IMR-90 (cell line): ENCODE results near the gene GRK2. TPM values are rescaled to one million over a fixed set of nuclear protein-coding genes. Genes with fewer than 3 reads are reported as not detected.

Source experiments
- ATAC-seq: fragments of 200-7000 bp; cut with Tn5 transposase; 2 replicates; pipeline ENCODE4 v1.9.1; 2020; ENCODE audit warnings: low read depth, mild to moderate bottlenecking, moderate library complexity
- BruUV-seq: library from RNA; stranded (reverse); fragments of 400-500 nt; replicated peaks from 2 replicates; lab custom pipeline; 2021; lab: Mats Ljungman, UMichigan
- CTCF ChIA-PET: fragments of 300-600 bp; formaldehyde crosslinking; extraction: SDS; loops from one replicate; lab custom pipeline; 2021; ENCODE audit warnings: antibody characterized with exemption; lab: Yijun Ruan, JAX
- POLR2A ChIA-PET: fragments of 300-600 bp; sonication (Branson Sonifier 250); formaldehyde crosslinking; loops from one replicate; lab custom pipeline; 2022; ENCODE audit warnings: antibody characterized with exemption; ENCODE audit not compliant: unreplicated experiment; lab: Charles Lee
- DNase-seq: peaks from one replicate; pipeline ENCODE4 v3.0.0; 2013
- H2AFZ ChIP-seq: replicated peaks from 2 replicates; pipeline ENCODE3; 2013; ENCODE audit warnings: low read length, mild to moderate bottlenecking; ENCODE audit not compliant: poor library complexity
- H2AK5ac ChIP-seq: 2 replicates; pipeline ENCODE4 v1.6.1; 2013; ENCODE audit warnings: low read depth, low read length, inconsistent platforms
- H2AK9ac ChIP-seq: replicated peaks from 2 replicates; pipeline ENCODE3; 2013; ENCODE audit warnings: mild to moderate bottlenecking, low read depth, low read length, moderate library complexity; ENCODE audit not compliant: poor library complexity
- H2BK120ac ChIP-seq: 2 replicates; pipeline ENCODE4 v1.6.1; 2013; ENCODE audit warnings: low read depth, low read length, inconsistent platforms
- H2BK15ac ChIP-seq: 3 replicates; pipeline ENCODE4 v1.6.1; 2013; ENCODE audit warnings: low read depth, low read length, inconsistent platforms
- H2BK20ac ChIP-seq: 2 replicates; pipeline ENCODE4 v1.6.1; 2013; ENCODE audit warnings: low read depth, mild to moderate bottlenecking, inconsistent platforms, low read length, moderate library complexity
- H2BK5ac ChIP-seq: 2 replicates; pipeline ENCODE4 v1.6.1; 2013; ENCODE audit warnings: mild to moderate bottlenecking, low read depth, low read length, inconsistent platforms; ENCODE audit not compliant: poor library complexity, severe bottlenecking
- H3K14ac ChIP-seq: replicated peaks from 2 replicates; pipeline ENCODE4 v1.6.1; 2013; ENCODE audit warnings: low read depth, low read length, inconsistent platforms
- H3K18ac ChIP-seq: 2 replicates; pipeline ENCODE4 v1.6.1; 2013; ENCODE audit warnings: low read depth, low read length, control low read depth
- H3K23ac ChIP-seq: 2 replicates; pipeline ENCODE4 v1.6.1; 2013; ENCODE audit warnings: low read depth, low read length, inconsistent platforms
- H3K27ac ChIP-seq: 2 replicates; pipeline ENCODE4 v1.5.1; 2013; ENCODE audit warnings: mild to moderate bottlenecking, control low read depth, low read length; ENCODE audit not compliant: insufficient read depth
- H3K27me3 ChIP-seq: 2 replicates; pipeline ENCODE4 v1.6.1; 2013; ENCODE audit warnings: low read length; ENCODE audit not compliant: control insufficient read depth, insufficient read depth
- H3K36me3 ChIP-seq: 2 replicates; pipeline ENCODE4 v1.6.1; 2013; ENCODE audit warnings: low read length, mixed read lengths; ENCODE audit not compliant: control insufficient read depth, insufficient read depth
- H3K4ac ChIP-seq: 2 replicates; pipeline ENCODE4 v1.6.1; 2013; ENCODE audit warnings: low read depth, low read length, inconsistent platforms
- H3K4me1 ChIP-seq: 2 replicates; pipeline ENCODE4 v1.6.1; 2013; ENCODE audit warnings: low read length, mixed read lengths; ENCODE audit not compliant: control insufficient read depth, insufficient read depth
- H3K4me2 ChIP-seq: 2 replicates; pipeline ENCODE4 v1.6.1; 2013; ENCODE audit warnings: low read depth, mild to moderate bottlenecking, control low read depth, low read length, moderate library complexity
- H3K4me3 ChIP-seq: 2 replicates; pipeline ENCODE4 v1.5.1; 2013; ENCODE audit warnings: low read depth, mild to moderate bottlenecking, control low read depth, low read length, moderate library complexity; ENCODE audit not compliant: insufficient read depth
- H3K56ac ChIP-seq: 2 replicates; pipeline ENCODE4 v1.6.1; 2013; ENCODE audit warnings: low read length, inconsistent platforms; ENCODE audit not compliant: insufficient read depth; ENCODE audit errors: extremely low read depth
- H3K79me1 ChIP-seq, 2 experiments: 2 replicates each; pipeline ENCODE4 v1.6.1; 2013; ENCODE audit warnings: low read length in 2 of 2, inconsistent platforms in 1 of 2, low read depth in 1 of 2
- H3K9ac ChIP-seq: 2 replicates; pipeline ENCODE4 v1.6.1; 2013; ENCODE audit warnings: low read depth, low read length, control low read depth
- H3K9me1 ChIP-seq: 2 replicates; pipeline ENCODE4 v1.6.1; 2013; ENCODE audit warnings: low read length, inconsistent platforms; ENCODE audit not compliant: insufficient read depth
- H3K9me3 ChIP-seq: 2 replicates; pipeline ENCODE4 v1.6.1; 2013; ENCODE audit warnings: low read length; ENCODE audit not compliant: control insufficient read depth, insufficient read depth
- H4K20me1 ChIP-seq: 2 replicates; pipeline ENCODE4 v1.6.1; 2013; ENCODE audit warnings: low read length, inconsistent platforms; ENCODE audit not compliant: insufficient read depth
- H4K5ac ChIP-seq: 2 replicates; pipeline ENCODE4 v1.6.1; 2013; ENCODE audit warnings: mild to moderate bottlenecking, low read depth, low read length, control low read depth
- H4K8ac ChIP-seq, 2 experiments: 2 replicates each; pipeline ENCODE4 v1.6.1; 2013; ENCODE audit warnings: low read depth in 2 of 2, low read length in 2 of 2, control low read depth in 1 of 2, inconsistent platforms in 1 of 2
- H4K91ac ChIP-seq: 2 replicates; pipeline ENCODE4 v1.6.1; 2013; ENCODE audit warnings: low read depth, low read length, inconsistent platforms; ENCODE audit not compliant: insufficient read depth
- CHD1 ChIP-seq: IDR thresholded peaks from 2 replicates; pipeline ENCODE4 v1.6.1; 2012; ENCODE audit warnings: low read depth, low read length, improper control_type of control experiment
- FOS ChIP-seq: fragments of 150-350 bp; IDR thresholded peaks from 2 replicates; pipeline ENCODE4 v1.6.1; 2016; ENCODE audit warnings: low read depth, low read length
- MAZ ChIP-seq: IDR thresholded peaks from 2 replicates; pipeline ENCODE4 v1.6.1; 2012; ENCODE audit warnings: low read depth, mild to moderate bottlenecking, low read length, improper control_type of control experiment, moderate library complexity, borderline replicate concordance
- MXI1 ChIP-seq: IDR thresholded peaks from 2 replicates; pipeline ENCODE4 v1.6.1; 2012; ENCODE audit warnings: low read depth, mild to moderate bottlenecking, low read length, moderate library complexity, borderline replicate concordance
- POLR2A ChIP-seq: IDR thresholded peaks from 2 replicates; pipeline ENCODE4 v1.6.1; 2012; ENCODE audit warnings: mild to moderate bottlenecking, low read depth, low read length
- RAD21 ChIP-seq: IDR thresholded peaks from 2 replicates; pipeline ENCODE4 v1.6.1; 2012; ENCODE audit warnings: low read length, improper control_type of control experiment
- RFX5 ChIP-seq: IDR thresholded peaks from 2 replicates; pipeline ENCODE4 v1.8.0; 2012; ENCODE audit warnings: low read depth, mild to moderate bottlenecking, low read length, moderate library complexity
- SMC3 ChIP-seq: fragments of 150-350 bp; IDR thresholded peaks from 2 replicates; pipeline ENCODE4 v1.6.1; 2016; ENCODE audit warnings: low read depth, mild to moderate bottlenecking, antibody characterized with exemption, low read length, moderate library complexity
- USF2 ChIP-seq: fragments of 150-350 bp; IDR thresholded peaks from 2 replicates; pipeline ENCODE4 v1.6.1; 2017; ENCODE audit warnings: mild to moderate bottlenecking, antibody characterized with exemption, low read length, low read depth
- WGBS, 2 experiments: methylation state at CpG; one replicate each; pipeline versions ENCODE4 v1.1.5 to v1.1.7; 2013; ENCODE audit warnings: missing lambda C conversion rate in 2 of 2; ENCODE audit not compliant: insufficient read length in 1 of 2; ENCODE audit errors: extremely low coverage in 2 of 2; 5-methylcytosine and 5-hydroxymethylcytosine counted together
- dilution Hi-C: fragments of 300-500 bp; cut with HindIII; formaldehyde crosslinking; loops from one replicate; pipeline ENCODE4 v1.14.3; 2018; ENCODE audit warnings: low sequenced_read_pairs; ENCODE audit not compliant: unreplicated experiment
- in situ Hi-C: fragments of 300-500 bp; cut with MboI; formaldehyde crosslinking; loops from 3 replicates; pipeline ENCODE4 v1.14.3; 2019; ENCODE audit warnings: low sequenced_read_pairs, inconsistent platforms, mixed read lengths
- intact Hi-C: fragments of 100-400 bp; cut with micrococcal nuclease; formaldehyde crosslinking; loops from 2 replicates; pipeline ENCODE4 v1.10.0; 2022
- polyA plus RNA-seq, 3 experiments: library from polyadenylated mRNA; depleted of rRNA; stranded (reverse); fragments of >200 nt; gene quantifications; 2 replicates each; pipeline ENCODE4 v1.2.3, GENCODE V29; 2012; ENCODE audit warnings: low replicate concordance in 1 of 3
- total RNA-seq: library from RNA; depleted of rRNA; stranded (reverse); fragments of >200 nt; gene quantifications from 2 replicates; pipeline ENCODE4 v1.2.3, GENCODE V29; 2012

The GRK2 gene
- total and polyA plus RNA-seq, 2 of the 4 experiments (the other 2 are of a cell fraction): 26.7 to 41.8 TPM

GRCh38 chr11:67240576-67241389, 25.5 kb upstream of the GRK2 start:
- intact Hi-C loops: loop anchor here (5.0 kb wide), 1 partner anchor 158 kb away; no protein-coding TSS in a partner anchor
- peak overlapping the region; percentile 87 for H4K91ac ChIP-seq
- ATAC-seq: peak; percentile 24
- peak overlapping the region; percentile 98 for H2AK9ac ChIP-seq
- peak overlapping the region; percentile 97 for H3K56ac ChIP-seq
- TF ChIP-seq POLR2A: peak; percentile 68; the same call in 1 of the 2 replicates
- TF ChIP-seq MXI1: peak; percentile 96
- no peak for TF ChIP-seq RAD21
- no peak for TF ChIP-seq SMC3
- no peak for TF ChIP-seq RFX5
- TF ChIP-seq MAZ: peak; percentile 46; the same call in 1 of the 2 replicates
- TF ChIP-seq USF2: peak; percentile 84
- no peak for TF ChIP-seq CHD1
- no peak for TF ChIP-seq FOS
- peak overlapping the region; percentile 16; the same call in 2 of the 3 replicates for H2BK15ac ChIP-seq
- in situ Hi-C loops: no loop called here
- peak overlapping the region; percentile 96 for H3K4me2 ChIP-seq
- peak overlapping the region; percentile 90 for H3K27ac ChIP-seq
- H3K23ac ChIP-seq: peak overlapping the region; percentile 99
- H4K5ac ChIP-seq: peak overlapping the region; percentile 54
- H3K4me3 ChIP-seq: peak overlapping the region; percentile 67
- no TSS peak for BruUV-seq
- H2BK5ac ChIP-seq: peak overlapping the region; percentile 93
- peak overlapping the region; percentile 4; the same call in 1 of the 2 replicates for H2BK20ac ChIP-seq
- peaks cover 13% of the 10 kb centered on the region for H3K9me1 ChIP-seq
- WGBS, 2 experiments: no CpG with 5 or more reads among the region's 16 CpGs
- peak; percentile 75 for DNase-seq
- peak overlapping the region; percentile 55; the same call in 1 of the 2 replicates for H3K18ac ChIP-seq
- H3K4ac ChIP-seq: peak overlapping the region; percentile 94
- H2AFZ ChIP-seq: peak overlapping the region; percentile 72
- H2AK5ac ChIP-seq: peak overlapping the region; percentile 94
- peak overlapping the region; percentile 97 for H3K14ac ChIP-seq
- H4K8ac ChIP-seq: peak overlapping the region; percentile 26 to 82; a peak in 3 of 4 replicates
- H3K27me3 ChIP-seq: no peaks in the 10 kb centered on the region
- dilution Hi-C loops: no loop called here
- no peaks in the 10 kb centered on the region for H3K9me3 ChIP-seq
- ChIA-PET POLR2A (no interaction called here), CTCF (interaction anchor here (1.1 kb wide), 1 partner anchor 77 kb away, joined by 5 read pairs; no protein-coding TSS in a partner anchor)
- peaks cover 62% of the 10 kb centered on the region for H4K20me1 ChIP-seq
- peaks cover 13% of the 10 kb centered on the region for H3K4me1 ChIP-seq
- peak overlapping the region; percentile 95 for H3K9ac ChIP-seq
- H3K79me1 ChIP-seq: peaks cover 15 to 74% of the 10 kb centered on the region in 2 experiments
- peak overlapping the region; percentile 49 for H2BK120ac ChIP-seq
- H3K36me3 ChIP-seq: peaks cover 22% of the 10 kb centered on the region
